HG02623 (cell line): ENCODE measurements around the gene LPO.

Experiments used
- ATAC-seq: cut with Tn5 transposase; IDR thresholded peaks from one replicate; pipeline ENCODE4 v1.9.1; 2021; ENCODE audit warnings: moderate library complexity; ENCODE audit not compliant: unreplicated experiment

LPO gene

DNA sequence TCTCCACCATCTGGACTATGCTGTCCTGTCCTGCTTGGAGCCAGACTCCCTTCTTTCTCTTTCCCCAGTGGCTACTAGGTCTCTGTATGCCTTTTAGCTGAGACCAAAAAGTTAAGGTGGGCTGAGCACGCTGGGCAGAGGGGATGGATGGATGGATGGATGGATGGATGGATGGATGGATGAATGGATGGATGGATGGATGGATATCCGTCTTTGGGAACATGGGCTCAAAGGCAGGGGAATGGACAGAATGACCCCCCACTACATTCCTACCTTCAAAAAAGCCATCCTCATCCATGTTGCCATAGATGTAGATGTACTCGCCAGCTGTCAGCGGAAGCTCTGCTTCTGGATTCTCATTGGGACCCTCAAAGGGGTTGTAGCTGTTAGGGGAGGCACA, 77.4 kb downstream of the LPO start:
- ATAC-seq: no peak

DNA sequence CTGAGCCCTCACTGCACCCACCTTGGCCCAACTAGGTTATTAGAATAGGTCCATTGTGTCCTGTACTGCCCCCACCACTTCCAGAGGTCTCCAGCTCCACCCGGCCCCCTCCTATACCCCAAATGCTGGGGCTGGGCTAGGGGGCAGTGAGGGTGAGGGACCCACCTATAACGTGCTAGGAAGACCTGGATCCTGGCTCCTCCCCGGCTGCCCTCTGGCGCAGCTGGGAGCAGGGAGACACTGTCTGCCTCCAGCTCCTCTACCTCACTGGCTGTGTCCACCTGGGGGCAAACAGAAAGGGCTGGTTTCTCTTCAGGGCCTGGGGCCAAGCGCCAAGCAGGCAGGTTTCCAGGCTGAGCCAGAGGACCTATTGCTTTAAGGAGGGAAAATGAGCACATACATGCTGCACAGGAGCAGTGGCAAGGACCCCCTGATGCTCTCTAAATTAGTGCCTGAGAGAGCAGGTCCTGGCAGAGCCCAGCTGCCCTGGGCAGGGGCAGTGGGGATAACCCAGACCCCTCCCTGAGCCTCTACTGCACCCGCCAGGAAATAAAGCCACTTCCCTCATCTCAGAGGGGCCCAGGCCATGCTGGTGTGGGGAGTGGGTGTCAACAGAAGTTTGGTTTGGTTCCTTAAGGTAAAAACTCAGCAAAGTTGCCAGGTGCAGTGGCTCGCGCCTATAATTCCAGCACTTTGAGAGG, 78.0 kb downstream of the LPO start:
- no peak for ATAC-seq

DNA sequence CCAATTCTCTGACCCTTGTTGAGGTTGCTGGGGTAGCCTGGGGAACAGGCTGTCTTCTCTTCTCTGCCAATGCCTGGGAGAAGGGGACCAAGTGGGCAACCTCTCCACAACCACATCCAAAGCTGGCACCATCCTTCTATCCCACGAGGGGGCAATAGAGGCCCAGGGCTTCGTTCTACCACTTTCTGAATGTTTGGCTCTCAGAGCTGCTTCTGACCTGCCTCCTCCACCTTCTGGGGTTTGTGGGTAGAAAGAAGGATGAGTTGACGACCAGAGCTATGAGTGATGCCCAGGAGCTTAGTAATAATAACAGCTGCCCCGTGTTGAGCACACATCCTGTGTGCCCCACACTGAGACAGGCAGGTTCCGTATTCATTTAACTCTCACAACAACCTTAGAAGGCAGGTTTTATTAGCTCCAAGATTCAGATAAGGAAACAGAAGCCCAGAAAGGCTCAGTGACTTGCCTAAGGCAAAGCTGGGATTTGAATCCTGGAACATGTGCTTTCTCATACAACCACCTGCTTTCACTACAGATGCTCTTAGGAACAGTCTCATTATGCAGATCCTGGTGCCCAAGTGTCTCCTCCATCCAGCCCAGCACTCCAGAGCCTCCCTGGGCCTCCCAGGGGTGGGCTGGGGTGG, 79.2 kb downstream of the LPO start:
- ATAC-seq: peak; percentile 50

- ATAC-seq: no peak
Measured at GRCh38 chr17:58318065-58318481, 79.7 kb downstream of the LPO start.
